ENCODE results near the gene MIS12.

- no peak for TF ChIP-seq CTCF (IDR thresholded peaks at IDR 0.05; ENCODE audit: low read depth, low read length, missing input control)
- no peak for TF ChIP-seq JUND (IDR thresholded peaks at IDR 0.05)
- TF ChIP-seq RAD21 (IDR thresholded peaks at IDR 0.05), result no peak
- TF ChIP-seq, protein P1, sequence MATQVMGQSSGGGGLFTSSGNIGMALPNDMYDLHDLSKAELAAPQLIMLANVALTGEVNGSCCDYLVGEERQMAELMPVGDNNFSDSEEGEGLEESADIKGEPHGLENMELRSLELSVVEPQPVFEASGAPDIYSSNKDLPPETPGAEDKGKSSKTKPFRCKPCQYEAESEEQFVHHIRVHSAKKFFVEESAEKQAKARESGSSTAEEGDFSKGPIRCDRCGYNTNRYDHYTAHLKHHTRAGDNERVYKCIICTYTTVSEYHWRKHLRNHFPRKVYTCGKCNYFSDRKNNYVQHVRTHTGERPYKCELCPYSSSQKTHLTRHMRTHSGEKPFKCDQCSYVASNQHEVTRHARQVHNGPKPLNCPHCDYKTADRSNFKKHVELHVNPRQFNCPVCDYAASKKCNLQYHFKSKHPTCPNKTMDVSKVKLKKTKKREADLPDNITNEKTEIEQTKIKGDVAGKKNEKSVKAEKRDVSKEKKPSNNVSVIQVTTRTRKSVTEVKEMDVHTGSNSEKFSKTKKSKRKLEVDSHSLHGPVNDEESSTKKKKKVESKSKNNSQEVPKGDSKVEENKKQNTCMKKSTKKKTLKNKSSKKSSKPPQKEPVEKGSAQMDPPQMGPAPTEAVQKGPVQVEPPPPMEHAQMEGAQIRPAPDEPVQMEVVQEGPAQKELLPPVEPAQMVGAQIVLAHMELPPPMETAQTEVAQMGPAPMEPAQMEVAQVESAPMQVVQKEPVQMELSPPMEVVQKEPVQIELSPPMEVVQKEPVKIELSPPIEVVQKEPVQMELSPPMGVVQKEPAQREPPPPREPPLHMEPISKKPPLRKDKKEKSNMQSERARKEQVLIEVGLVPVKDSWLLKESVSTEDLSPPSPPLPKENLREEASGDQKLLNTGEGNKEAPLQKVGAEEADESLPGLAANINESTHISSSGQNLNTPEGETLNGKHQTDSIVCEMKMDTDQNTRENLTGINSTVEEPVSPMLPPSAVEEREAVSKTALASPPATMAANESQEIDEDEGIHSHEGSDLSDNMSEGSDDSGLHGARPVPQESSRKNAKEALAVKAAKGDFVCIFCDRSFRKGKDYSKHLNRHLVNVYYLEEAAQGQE (IDR thresholded peaks at IDR 0.05), result no peak
- TF ChIP-seq ATF3 (IDR thresholded peaks at IDR 0.05), result no peak
- TF ChIP-seq EGR1 (IDR thresholded peaks at IDR 0.05; ENCODE audit: low read depth in 2 of 2), result no peak
- TF ChIP-seq TAF1 (conservative IDR thresholded peaks at IDR 0.05), result no peak
- TF ChIP-seq GABPA (IDR thresholded peaks at IDR 0.05 in 1 of 2, conservative IDR thresholded peaks at IDR 0.05 in 1 of 2), result no peak
- no peak for TF ChIP-seq RXRA (IDR thresholded peaks at IDR 0.05)
- no peak for TF ChIP-seq FOXA1 (IDR thresholded peaks at IDR 0.05)
- no peak for TF ChIP-seq YY1 (IDR thresholded peaks at IDR 0.05)
- no peak for TF ChIP-seq NR2F2 (IDR thresholded peaks at IDR 0.05)
- no peak for TF ChIP-seq MAX (IDR thresholded peaks at IDR 0.05)
- no peak for TF ChIP-seq SP1 (IDR thresholded peaks at IDR 0.05)
Measured at GRCh38 chr17:5516060-5516792, 29.9 kb downstream of the MIS12 start.

Measured in liver (tissue), 3 donors.